Spleen (tissue), 7 donors: ENCODE measurements around the gene CCDC80.

Source experiments
- POLR2A ChIP-seq, 3 donors: fragments of 450-650 bp; IDR thresholded peaks; one replicate each; pipeline ENCODE4 v1.5.1; 2017; ENCODE audit warnings: antibody characterized with exemption in 3 of 3, mild to moderate bottlenecking in 1 of 3
- TF ChIP-seq, protein P1 (sequence below), 11 experiments: fragments of 200-600 bp in 7 of 11; fragments of 450-650 bp in 4 of 11; sonication (generic) in 4 of 11; IDR thresholded peaks in 8 of 11; conservative IDR thresholded peaks in 3 of 11; 1 replicate in 7 of 11; 2 replicates in 4 of 11; pipeline versions ENCODE4 v1.4.0 to v1.8.0; 2016 to 2021; ENCODE audit warnings: antibody characterized with exemption in 11 of 11, inconsistent platforms in 4 of 11, mild to moderate bottlenecking in 1 of 11
- donor health status: DM: no; HTN: no; CAD: no; lungs with moderate emphysema.
- donor health status: DM: no; HTN: no; CAD: no.
- donor health status: DM: no; HTN: no; CAD: no.

DNA sequence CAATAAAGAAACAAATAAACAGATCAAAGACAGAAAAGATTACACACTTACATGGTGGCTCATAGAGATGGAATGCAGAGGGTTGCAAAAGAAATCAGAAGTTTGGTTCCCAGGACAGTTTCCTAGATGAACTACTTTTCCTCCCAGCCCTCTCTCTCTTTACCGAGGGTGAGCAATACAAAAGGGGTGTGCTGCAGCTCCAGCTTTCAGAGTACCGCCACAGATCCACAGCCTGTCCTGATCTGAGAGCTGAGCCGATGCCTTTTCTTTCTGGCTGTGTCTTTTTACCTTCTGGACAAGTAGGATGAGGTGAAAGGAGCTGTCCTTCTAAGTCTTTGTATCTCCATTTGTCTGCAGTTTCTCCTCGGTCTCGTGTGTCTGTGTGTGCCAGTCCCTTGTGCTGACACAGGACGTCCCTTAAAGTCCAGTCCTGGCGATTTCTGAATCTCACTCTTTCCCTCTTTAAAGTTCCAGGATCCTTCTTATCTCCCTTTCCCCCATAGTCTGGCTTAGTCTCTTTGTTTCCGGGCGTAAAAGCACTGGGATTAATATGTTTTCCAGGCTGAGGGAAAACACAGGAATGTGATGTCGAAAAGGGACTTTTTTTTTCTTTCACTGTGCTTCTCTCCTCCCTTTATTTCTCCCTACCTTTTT lies 540 bp downstream of the CCDC80 start:
- TF ChIP-seq, protein P1, sequence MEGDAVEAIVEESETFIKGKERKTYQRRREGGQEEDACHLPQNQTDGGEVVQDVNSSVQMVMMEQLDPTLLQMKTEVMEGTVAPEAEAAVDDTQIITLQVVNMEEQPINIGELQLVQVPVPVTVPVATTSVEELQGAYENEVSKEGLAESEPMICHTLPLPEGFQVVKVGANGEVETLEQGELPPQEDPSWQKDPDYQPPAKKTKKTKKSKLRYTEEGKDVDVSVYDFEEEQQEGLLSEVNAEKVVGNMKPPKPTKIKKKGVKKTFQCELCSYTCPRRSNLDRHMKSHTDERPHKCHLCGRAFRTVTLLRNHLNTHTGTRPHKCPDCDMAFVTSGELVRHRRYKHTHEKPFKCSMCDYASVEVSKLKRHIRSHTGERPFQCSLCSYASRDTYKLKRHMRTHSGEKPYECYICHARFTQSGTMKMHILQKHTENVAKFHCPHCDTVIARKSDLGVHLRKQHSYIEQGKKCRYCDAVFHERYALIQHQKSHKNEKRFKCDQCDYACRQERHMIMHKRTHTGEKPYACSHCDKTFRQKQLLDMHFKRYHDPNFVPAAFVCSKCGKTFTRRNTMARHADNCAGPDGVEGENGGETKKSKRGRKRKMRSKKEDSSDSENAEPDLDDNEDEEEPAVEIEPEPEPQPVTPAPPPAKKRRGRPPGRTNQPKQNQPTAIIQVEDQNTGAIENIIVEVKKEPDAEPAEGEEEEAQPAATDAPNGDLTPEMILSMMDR (IDR thresholded peaks at IDR 0.05 in 8 of 11, conservative IDR thresholded peaks at IDR 0.05 in 3 of 11): no peak
- TF ChIP-seq POLR2A (IDR thresholded peaks at IDR 0.05): no peak
